Calu3 (cell line): ENCODE data around the gene CCDC73. TPM values are rescaled to one million over a fixed set of nuclear protein-coding genes. Genes with fewer than 3 reads are reported as not detected.

Experiments used
- BruUV-seq: library from RNA; stranded (reverse); fragments of 400-500 nt; replicated peaks from 2 replicates; lab custom pipeline; 2021; lab: Mats Ljungman, UMichigan
- CTCF ChIA-PET: fragments of 300-600 bp; sonication (Branson Sonifier 250); formaldehyde crosslinking; loops from one replicate; lab custom pipeline; 2022; ENCODE audit warnings: antibody characterized with exemption; lab: Charles Lee
- DNase-seq: peaks from one replicate; pipeline ENCODE4 v3.0.0; 2022
- H3K27ac Mint-ChIP-seq: one replicate; pipeline ENCODE4 v1.8.0; 2022; ENCODE audit warnings: mixed read lengths; ENCODE audit not compliant: unreplicated experiment
- H3K27me3 Mint-ChIP-seq: one replicate; pipeline ENCODE4 v1.8.0; 2022; ENCODE audit warnings: mixed read lengths; ENCODE audit not compliant: unreplicated experiment
- H3K36me3 Mint-ChIP-seq: one replicate; pipeline ENCODE4 v1.8.0; 2022; ENCODE audit warnings: mild to moderate bottlenecking, moderate library complexity, mixed read lengths; ENCODE audit not compliant: insufficient read depth, unreplicated experiment
- H3K4me1 Mint-ChIP-seq: one replicate; pipeline ENCODE4 v1.8.0; 2022; ENCODE audit warnings: mild to moderate bottlenecking, low read depth, mixed read lengths; ENCODE audit not compliant: unreplicated experiment
- H3K4me3 Mint-ChIP-seq: one replicate; pipeline ENCODE4 v1.8.0; 2022; ENCODE audit warnings: mild to moderate bottlenecking, low read depth, moderate library complexity, mixed read lengths; ENCODE audit not compliant: unreplicated experiment
- H3K9me3 Mint-ChIP-seq: one replicate; pipeline ENCODE4 v1.8.0; 2022; ENCODE audit warnings: low read depth, mixed read lengths; ENCODE audit not compliant: unreplicated experiment
- intact Hi-C: fragments of 100-400 bp; cut with micrococcal nuclease; formaldehyde crosslinking; loops from one replicate; pipeline ENCODE4 v1.10.0; 2022; ENCODE audit not compliant: unreplicated experiment
- total RNA-seq: library from RNA; stranded (reverse); gene quantifications from 2 replicates; pipeline ENCODE4 v1.2.3, GENCODE V29; 2022
- TF ChIP-seq, protein P1 (sequence below): fragments of 200-600 bp; IDR thresholded peaks from one replicate; pipeline ENCODE4 v1.8.0; 2022; ENCODE audit warnings: antibody characterized with exemption; ENCODE audit not compliant: unreplicated experiment

CCDC73 gene
- total RNA-seq, 1 experiment from 2014 or later, result not detected

DNA sequence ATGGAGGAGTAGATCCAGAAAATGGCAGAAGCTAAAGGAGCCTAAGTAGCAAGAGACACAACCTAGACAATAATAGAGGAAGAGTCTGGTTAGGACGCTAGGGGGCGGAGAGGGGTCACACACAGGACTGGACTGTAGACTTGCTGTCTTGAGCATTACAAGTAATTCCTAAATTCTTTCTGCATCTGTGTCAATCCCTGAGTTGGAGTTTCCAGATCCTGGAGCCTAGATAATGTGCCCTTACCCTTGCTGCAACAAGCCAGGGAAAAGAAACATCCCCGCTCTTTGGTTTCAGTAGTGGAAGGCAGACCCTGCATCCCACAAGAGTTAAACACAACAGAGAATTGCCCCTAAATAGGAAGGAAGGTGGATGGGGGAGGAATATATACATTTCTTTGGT, 14.9 kb upstream of the CCDC73 start:
- peaks cover 8% of the 10 kb centered on the region for H3K4me1 Mint-ChIP-seq
- CTCF ChIA-PET, result interaction anchor here (0.7 to 1.0 kb wide), 4 partner anchors 17 to 256 kb away, joined by 3 read pairs; no protein-coding TSS in a partner anchor
- H3K27ac Mint-ChIP-seq, result no peak overlapping the region
- intact Hi-C loops, result loop anchor here (1.0 to 5.0 kb wide), 3 partner anchors 21 to 256 kb away; no protein-coding TSS in a partner anchor
- H3K36me3 Mint-ChIP-seq, result no peaks in the 10 kb centered on the region
- no peak overlapping the region for H3K4me3 Mint-ChIP-seq
- no peaks in the 10 kb centered on the region for H3K27me3 Mint-ChIP-seq
- DNase-seq, result peak; percentile 84
- TF ChIP-seq, protein P1, sequence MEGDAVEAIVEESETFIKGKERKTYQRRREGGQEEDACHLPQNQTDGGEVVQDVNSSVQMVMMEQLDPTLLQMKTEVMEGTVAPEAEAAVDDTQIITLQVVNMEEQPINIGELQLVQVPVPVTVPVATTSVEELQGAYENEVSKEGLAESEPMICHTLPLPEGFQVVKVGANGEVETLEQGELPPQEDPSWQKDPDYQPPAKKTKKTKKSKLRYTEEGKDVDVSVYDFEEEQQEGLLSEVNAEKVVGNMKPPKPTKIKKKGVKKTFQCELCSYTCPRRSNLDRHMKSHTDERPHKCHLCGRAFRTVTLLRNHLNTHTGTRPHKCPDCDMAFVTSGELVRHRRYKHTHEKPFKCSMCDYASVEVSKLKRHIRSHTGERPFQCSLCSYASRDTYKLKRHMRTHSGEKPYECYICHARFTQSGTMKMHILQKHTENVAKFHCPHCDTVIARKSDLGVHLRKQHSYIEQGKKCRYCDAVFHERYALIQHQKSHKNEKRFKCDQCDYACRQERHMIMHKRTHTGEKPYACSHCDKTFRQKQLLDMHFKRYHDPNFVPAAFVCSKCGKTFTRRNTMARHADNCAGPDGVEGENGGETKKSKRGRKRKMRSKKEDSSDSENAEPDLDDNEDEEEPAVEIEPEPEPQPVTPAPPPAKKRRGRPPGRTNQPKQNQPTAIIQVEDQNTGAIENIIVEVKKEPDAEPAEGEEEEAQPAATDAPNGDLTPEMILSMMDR, result peak; percentile 76
- BruUV-seq, result no TSS peak
- no peaks in the 10 kb centered on the region for H3K9me3 Mint-ChIP-seq

DNA sequence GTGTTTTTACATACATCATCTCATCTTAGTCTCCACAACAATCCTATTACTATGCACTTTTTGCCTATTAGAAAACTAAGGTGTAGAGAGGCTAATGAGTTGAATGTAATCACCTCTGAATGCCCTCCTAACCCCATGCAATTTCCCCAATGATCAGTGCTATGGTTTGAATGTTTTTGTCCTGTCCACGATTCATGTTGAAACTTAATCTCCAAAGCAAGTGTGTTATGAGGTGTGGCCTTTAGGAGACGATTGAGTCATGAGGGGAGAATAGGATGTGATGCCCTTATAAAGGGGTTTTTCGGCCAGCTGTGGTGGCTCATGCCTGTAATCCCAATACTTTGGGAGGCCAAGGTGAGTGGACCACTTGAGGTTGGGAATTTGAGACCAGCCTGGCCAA, 2.0 kb upstream of the CCDC73 start:
- BruUV-seq, result no TSS peak
- Mint-ChIP-seq H3K4me1 (peaks cover 9% of the 10 kb centered on the region), H3K36me3 (no peaks in the 10 kb centered on the region), H3K9me3 (no peaks in the 10 kb centered on the region), H3K27me3 (no peaks in the 10 kb centered on the region), H3K27ac (no peak overlapping the region), H3K4me3 (no peak overlapping the region)
- DNase-seq, result no peak
- TF ChIP-seq, protein P1, result no peak
- intact Hi-C loops, result no loop called here
- CTCF ChIA-PET, result no interaction called here

DNA sequence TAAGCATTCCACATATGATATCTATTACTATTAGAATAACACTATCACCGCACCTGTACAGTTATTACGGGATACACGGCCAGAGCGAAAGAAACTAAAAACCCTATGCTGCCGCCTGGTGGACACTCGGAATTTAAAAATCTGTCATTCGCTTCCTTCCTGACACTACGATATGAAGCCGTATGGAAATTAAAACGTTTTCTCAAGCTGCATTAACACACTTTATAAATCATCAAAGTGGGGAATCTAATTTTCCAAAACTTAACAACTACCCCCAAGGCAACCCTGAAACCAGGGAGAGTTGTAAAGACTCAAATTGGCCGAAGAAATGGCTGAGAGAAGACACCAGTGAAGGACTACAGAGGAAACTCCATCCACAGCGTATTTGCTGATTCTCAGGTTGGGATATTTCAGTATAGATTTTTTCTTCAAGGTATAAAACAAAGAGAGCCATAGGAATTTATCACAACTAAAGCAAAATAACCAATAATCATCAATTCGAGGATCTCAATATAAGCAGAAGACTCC, 1.4 kb downstream of the CCDC73 start:
- no peaks in the 10 kb centered on the region for H3K9me3 Mint-ChIP-seq
- CTCF ChIA-PET, result interaction anchor here (0.5 to 1.3 kb wide), 5 partner anchors 16 to 490 kb away, joined by 3 to 5 read pairs (median 3); no protein-coding TSS in a partner anchor
- intact Hi-C loops, result loop anchor here (1.0 to 2.0 kb wide), 4 partner anchors 44 to 470 kb away; no protein-coding TSS in a partner anchor
- peak; percentile 78 for DNase-seq
- H3K4me3 Mint-ChIP-seq, result peak overlapping the region; percentile 21
- H3K27ac Mint-ChIP-seq, result no peak overlapping the region
- H3K4me1 Mint-ChIP-seq, result peaks cover 13% of the 10 kb centered on the region
- BruUV-seq, result no TSS peak
- TF ChIP-seq, protein P1, result no peak
- H3K36me3 Mint-ChIP-seq, result no peaks in the 10 kb centered on the region
- no peaks in the 10 kb centered on the region for H3K27me3 Mint-ChIP-seq

DNA sequence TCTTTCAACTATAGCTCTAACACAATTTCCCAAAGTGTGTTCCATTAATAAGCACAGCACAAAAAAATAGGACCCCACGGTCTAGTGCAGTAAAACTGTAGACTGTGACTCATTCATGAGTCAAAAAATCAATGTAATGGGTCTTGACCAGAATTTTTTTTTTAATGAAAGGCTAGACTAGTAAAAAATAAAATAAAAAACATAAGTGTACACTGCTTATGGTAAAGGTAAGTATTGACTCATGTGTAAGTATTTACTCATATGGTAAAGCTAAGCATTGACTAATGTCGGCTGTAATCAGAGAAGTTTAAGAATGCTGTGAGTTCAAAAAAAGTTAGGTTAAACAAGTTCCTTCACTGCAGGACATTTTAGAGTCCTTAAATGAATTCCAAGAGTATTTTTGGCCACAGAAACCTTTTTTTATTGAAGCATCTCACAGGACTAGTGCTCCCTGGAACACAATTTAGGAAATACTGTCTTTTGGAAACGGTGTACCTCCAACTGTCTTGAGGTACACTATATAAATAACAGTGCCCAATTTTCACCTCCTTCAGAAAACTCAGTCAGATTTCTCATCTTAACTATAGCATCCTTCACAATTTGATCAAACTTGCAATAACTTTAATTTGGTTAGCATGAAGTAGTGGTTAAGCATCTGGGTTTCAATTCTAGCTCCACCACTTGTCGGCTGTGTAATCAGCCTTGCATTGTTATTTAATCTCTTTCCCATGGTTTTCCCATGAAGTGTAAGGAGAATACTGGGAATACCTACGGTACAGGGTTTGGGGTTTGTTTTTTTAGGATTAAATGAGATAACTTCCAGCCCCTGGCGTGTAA, 2.1 kb downstream of the CCDC73 start:
- intact Hi-C loops, result loop anchor here (2.0 kb wide), 2 partner anchors 206 to 470 kb away; no protein-coding TSS in a partner anchor
- TF ChIP-seq, protein P1, result no peak
- Mint-ChIP-seq H3K4me3 (peak overlapping the region; percentile 21), H3K27ac (peak overlapping the region; percentile 10), H3K36me3 (no peaks in the 10 kb centered on the region), H3K4me1 (peaks cover 13% of the 10 kb centered on the region), H3K9me3 (no peaks in the 10 kb centered on the region), H3K27me3 (no peaks in the 10 kb centered on the region)
- CTCF ChIA-PET, result interaction anchor here (0.6 to 1.3 kb wide), 7 partner anchors 17 to 469 kb away, joined by 3 to 5 read pairs (median 3); no protein-coding TSS in a partner anchor
- DNase-seq, result no peak
- no TSS peak for BruUV-seq
